Trophoblast cell (in vitro differentiated cells and primary cell): Measurements from ENCODE around the gene CBL.

Experiments
- DNase-seq, 2 donors: peaks; one replicate each; pipeline ENCODE4 v3.0.0-alpha.2; 2016
- H2AFZ ChIP-seq: 2 replicates; pipeline ENCODE4 v1.6.1; 2013; ENCODE audit warnings: low read length, moderate library complexity, mild to moderate bottlenecking; ENCODE audit not compliant: insufficient read depth, poor library complexity
- H2AK5ac ChIP-seq: 2 replicates; pipeline ENCODE4 v1.6.1; 2013; ENCODE audit warnings: mild to moderate bottlenecking, low read length
- H2BK120ac ChIP-seq: 2 replicates; pipeline ENCODE4 v1.6.1; 2013; ENCODE audit warnings: low read length, mild to moderate bottlenecking, moderate library complexity; ENCODE audit not compliant: insufficient read depth, poor library complexity
- H2BK12ac ChIP-seq: 2 replicates; pipeline ENCODE4 v1.6.1; 2013; ENCODE audit warnings: mild to moderate bottlenecking, low read length, moderate library complexity
- H2BK5ac ChIP-seq: 2 replicates; pipeline ENCODE4 v1.6.1; 2013; ENCODE audit warnings: low read length, low read depth, moderate library complexity, mild to moderate bottlenecking; ENCODE audit not compliant: poor library complexity
- H3K14ac ChIP-seq: 2 replicates; pipeline ENCODE4 v1.6.1; 2013; ENCODE audit warnings: mild to moderate bottlenecking, low read length
- H3K18ac ChIP-seq: 2 replicates; pipeline ENCODE4 v1.6.1; 2013; ENCODE audit warnings: mild to moderate bottlenecking, low read length
- H3K23ac ChIP-seq: 2 replicates; pipeline ENCODE4 v1.6.1; 2013; ENCODE audit warnings: low read length
- H3K27ac ChIP-seq: 2 replicates; pipeline ENCODE4 v1.5.1; 2013; ENCODE audit warnings: low read depth, mild to moderate bottlenecking, inconsistent platforms, low read length, moderate library complexity
- H3K27me3 ChIP-seq: 2 replicates; pipeline ENCODE4 v1.6.1; 2013; ENCODE audit warnings: inconsistent platforms, mild to moderate bottlenecking, low read length, moderate library complexity; ENCODE audit not compliant: insufficient read depth
- H3K36me3 ChIP-seq, 2 experiments: 1 replicate in 1 of 2; 2 replicates in 1 of 2; pipeline ENCODE4 v1.6.1; 2013; ENCODE audit warnings: low read length in 2 of 2, mild to moderate bottlenecking in 2 of 2, moderate library complexity in 1 of 2; ENCODE audit not compliant: insufficient read depth in 2 of 2, control insufficient read depth in 1 of 2
- H3K4ac ChIP-seq: 2 replicates; pipeline ENCODE4 v1.6.1; 2013; ENCODE audit warnings: low read depth, mild to moderate bottlenecking, low read length, moderate library complexity
- H3K4me1 ChIP-seq, 2 experiments: 1 replicate in 1 of 2; 2 replicates in 1 of 2; pipeline ENCODE4 v1.6.1; 2013; ENCODE audit warnings: low read length in 2 of 2, mild to moderate bottlenecking in 2 of 2, moderate library complexity in 1 of 2; ENCODE audit not compliant: insufficient read depth in 2 of 2, control insufficient read depth in 1 of 2
- H3K4me2 ChIP-seq: 2 replicates; pipeline ENCODE4 v1.6.1; 2013; ENCODE audit warnings: inconsistent platforms, mild to moderate bottlenecking, low read length, moderate library complexity
- H3K4me3 ChIP-seq: 2 replicates; pipeline ENCODE4 v1.5.1; 2013; ENCODE audit warnings: mild to moderate bottlenecking, low read depth, low read length, inconsistent platforms
- H3K79me1 ChIP-seq: one replicate; pipeline ENCODE4 v1.6.1; 2013; ENCODE audit warnings: low read length
- H3K79me2 ChIP-seq: 2 replicates; pipeline ENCODE4 v1.6.1; 2013; ENCODE audit warnings: low read length, mild to moderate bottlenecking; ENCODE audit not compliant: control insufficient read depth, insufficient read depth, poor library complexity
- H3K9ac ChIP-seq: 2 replicates; pipeline ENCODE4 v1.6.1; 2013; ENCODE audit warnings: mild to moderate bottlenecking, low read length
- H3K9me3 ChIP-seq: 2 replicates; pipeline ENCODE4 v1.6.1; 2013; ENCODE audit warnings: low read depth, mild to moderate bottlenecking, control low read depth, inconsistent platforms, low read length; ENCODE audit not compliant: insufficient read depth
- H4K12ac ChIP-seq: 2 replicates; pipeline ENCODE4 v1.6.1; 2013; ENCODE audit warnings: low read depth, mild to moderate bottlenecking, low read length, moderate library complexity
- H4K8ac ChIP-seq: 2 replicates; pipeline ENCODE4 v1.6.1; 2013; ENCODE audit warnings: low read depth, mild to moderate bottlenecking, low read length, moderate library complexity
- H4K91ac ChIP-seq: one replicate; pipeline ENCODE4 v1.6.1; 2013; ENCODE audit warnings: low read depth, mild to moderate bottlenecking, low read length, moderate library complexity
- WGBS: extraction: QIAGEN DNeasy Blood & Tissue Kit; methylation state at CpG from one replicate; pipeline ENCODE4 v1.1.7; 2013; ENCODE audit warnings: missing lambda C conversion rate; ENCODE audit not compliant: insufficient read length, insufficient coverage; ENCODE audit errors: extremely low coverage; 5-methylcytosine and 5-hydroxymethylcytosine counted together

Gene CBL

GRCh38 chr11:119277660-119278059 lies 71.5 kb downstream of the CBL start:
- WGBS = no CpG with 5 or more reads among the region's 1 CpG

GRCh38 chr11:119282495-119282894 lies 76.4 kb downstream of the CBL start:
- Histone ChIP-seq H3K27ac (no peak overlapping the region), H3K4me1 (no peaks in the 10 kb centered on the region), H3K4ac (no peak overlapping the region), H4K8ac (no peak overlapping the region), H2BK12ac (no peak overlapping the region), H3K9me3 (no peaks in the 10 kb centered on the region), H3K27me3 (no peaks in the 10 kb centered on the region), H2BK120ac (no peak overlapping the region), H2AK5ac (no peak overlapping the region), H3K79me1 (no peaks in the 10 kb centered on the region), H2AFZ (no peak overlapping the region), H3K9ac (no peak overlapping the region), H2BK5ac (no peak overlapping the region), H3K14ac (no peak overlapping the region), H4K91ac (no peak overlapping the region), H3K18ac (no peak overlapping the region), H4K12ac (no peak overlapping the region), H3K79me2 (no peaks in the 10 kb centered on the region), H3K36me3 (peaks cover 26 to 27% of the 10 kb centered on the region in 2 experiments), H3K23ac (no peak overlapping the region), H3K4me3 (no peak overlapping the region), H3K4me2 (no peak overlapping the region)
- WGBS = no CpG with 5 or more reads among the region's 7 CpGs
- DNase-seq = peak in 1 of 2 donors; percentile 28

More at GRCh38 chr11:119277660-119278059, 71.5 kb downstream of the CBL start:
- no peaks in the 10 kb centered on the region for H3K27me3 ChIP-seq
- H3K4me2 ChIP-seq = no peak overlapping the region
- no peak overlapping the region for H3K14ac ChIP-seq
- H3K9ac ChIP-seq = no peak overlapping the region
- no peak overlapping the region for H3K4ac ChIP-seq
- no peak overlapping the region for H2BK12ac ChIP-seq
- no peak for DNase-seq
- H3K27ac ChIP-seq = no peak overlapping the region
- no peak overlapping the region for H4K91ac ChIP-seq
- H3K9me3 ChIP-seq = no peaks in the 10 kb centered on the region
- H3K23ac ChIP-seq = no peak overlapping the region
- no peak overlapping the region for H2BK5ac ChIP-seq
- H3K36me3 ChIP-seq = peaks cover 24 to 25% of the 10 kb centered on the region in 2 experiments
- H3K4me3 ChIP-seq = no peak overlapping the region
- H3K79me2 ChIP-seq = no peaks in the 10 kb centered on the region
- no peak overlapping the region for H2AK5ac ChIP-seq
- H2BK120ac ChIP-seq = no peak overlapping the region
- no peaks in the 10 kb centered on the region for H3K4me1 ChIP-seq
- H4K8ac ChIP-seq = no peak overlapping the region
- no peak overlapping the region for H4K12ac ChIP-seq
- no peaks in the 10 kb centered on the region for H3K79me1 ChIP-seq
- no peak overlapping the region for H3K18ac ChIP-seq
- no peak overlapping the region for H2AFZ ChIP-seq

- Histone ChIP-seq H3K4ac (no peak overlapping the region), H3K4me2 (no peak overlapping the region), H3K4me1 (no peaks in the 10 kb centered on the region), H2BK120ac (no peak overlapping the region), H3K23ac (no peak overlapping the region), H3K79me2 (no peaks in the 10 kb centered on the region), H3K36me3 (peaks cover 19 to 23% of the 10 kb centered on the region in 2 experiments), H2BK12ac (no peak overlapping the region), H2AK5ac (no peak overlapping the region), H3K9ac (no peak overlapping the region), H2AFZ (no peak overlapping the region), H2BK5ac (no peak overlapping the region), H3K9me3 (no peaks in the 10 kb centered on the region), H3K79me1 (no peaks in the 10 kb centered on the region), H3K14ac (no peak overlapping the region), H3K27me3 (no peaks in the 10 kb centered on the region), H3K18ac (no peak overlapping the region), H4K8ac (no peak overlapping the region), H4K12ac (no peak overlapping the region), H3K27ac (no peak overlapping the region), H4K91ac (no peak overlapping the region), H3K4me3 (no peak overlapping the region)
- DNase-seq = peak; percentile 45 to 77
- no CpG with 5 or more reads among the region's 9 CpGs for WGBS
These were observed 78.4 kb downstream of the CBL start for GRCh38 chr11:119284344-119285157.

DNA sequence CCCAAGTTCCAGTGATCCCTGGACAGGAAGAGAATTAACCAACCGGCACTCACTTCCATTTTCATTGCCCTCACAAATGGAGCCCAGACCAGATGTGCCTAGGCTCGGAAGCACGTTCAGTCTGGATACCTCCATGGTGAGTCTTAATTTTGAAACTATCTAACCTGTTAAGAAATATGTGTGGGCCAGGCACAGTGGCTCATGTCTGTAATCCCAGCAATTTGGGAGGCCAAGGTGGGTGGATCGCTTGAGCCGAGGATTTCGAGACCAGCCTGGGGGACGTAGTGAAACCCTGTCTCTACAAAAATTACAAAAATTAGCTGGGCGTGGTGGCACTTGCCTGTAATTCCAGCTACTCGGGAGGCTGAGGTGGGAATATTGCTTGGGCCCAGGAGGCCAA lies 79.3 kb downstream of the CBL start:
- Histone ChIP-seq H3K23ac (no peak overlapping the region), H3K27ac (no peak overlapping the region), H4K91ac (no peak overlapping the region), H3K4ac (no peak overlapping the region), H3K36me3 (peaks cover 24 to 25% of the 10 kb centered on the region in 2 experiments), H4K8ac (no peak overlapping the region), H2AFZ (no peak overlapping the region), H2BK5ac (no peak overlapping the region), H2BK12ac (no peak overlapping the region), H3K4me3 (no peak overlapping the region), H3K27me3 (no peaks in the 10 kb centered on the region), H2AK5ac (no peak overlapping the region), H3K9ac (no peak overlapping the region), H4K12ac (no peak overlapping the region), H2BK120ac (no peak overlapping the region), H3K18ac (no peak overlapping the region), H3K4me1 (no peaks in the 10 kb centered on the region), H3K4me2 (no peak overlapping the region), H3K14ac (no peak overlapping the region), H3K79me1 (no peaks in the 10 kb centered on the region), H3K9me3 (no peaks in the 10 kb centered on the region), H3K79me2 (no peaks in the 10 kb centered on the region)
- no CpG with 5 or more reads among the region's 9 CpGs for WGBS
- DNase-seq = peak; percentile 91 to 94
